ENCODE data around the gene AQP9. TPM values are rescaled to one million over a fixed set of nuclear protein-coding genes. Genes with fewer than 3 reads are reported as not detected.

Gene AQP9
- total and polyA plus RNA-seq, 12 donors = 0.22 to 2.8 (median 0.84) TPM; not detected in 1

- no peak overlapping the region for H3K4me3 ChIP-seq
- WGBS, 4 donors = 16 to 49% (median 26%) methylated on average over 3 of the region's 3 CpGs
- H3K36me3 ChIP-seq (replicated peaks in 1 of 2) = no peaks in the 10 kb centered on the region
- H3K27me3 ChIP-seq = no peaks in the 10 kb centered on the region
- DNase-seq = peak; percentile 38 to 72 (median 65)
- no peaks in the 10 kb centered on the region for H3K9me3 ChIP-seq (replicated peaks in 1 of 3)
- H3K27ac ChIP-seq = no peak overlapping the region
- intact Hi-C loops (cut with DNase I) = loop anchor here in 1 of 2 donors (10.0 kb wide), 1 partner anchor 543 kb away; no protein-coding TSS in a partner anchor
- H3K4me1 ChIP-seq (replicated peaks in 1 of 2) = no peaks in the 10 kb centered on the region
- TF ChIP-seq POLR2A (IDR thresholded peaks at IDR 0.05) (no peak), CTCF (IDR thresholded peaks at IDR 0.05) (peak; percentile 9 to 52 (median 50))
Observed at GRCh38 chr15:58221591-58222241, 83.5 kb downstream of the AQP9 start.

GRCh38 chr15:58222679-58223078 is 84.5 kb downstream of the AQP9 start:
- no peak overlapping the region for H3K4me3 ChIP-seq
- TF ChIP-seq CTCF (IDR thresholded peaks at IDR 0.05) = no peak
- no peak for TF ChIP-seq POLR2A (IDR thresholded peaks at IDR 0.05)
- no peak overlapping the region for H3K27ac ChIP-seq
- WGBS, 4 donors = 79 to 90% (median 87%) methylated on average over 2 of the region's 2 CpGs
- no peaks in the 10 kb centered on the region for H3K36me3 ChIP-seq (replicated peaks in 1 of 2)
- no peaks in the 10 kb centered on the region for H3K9me3 ChIP-seq (replicated peaks in 1 of 3)
- H3K27me3 ChIP-seq = no peaks in the 10 kb centered on the region
- H3K4me1 ChIP-seq (replicated peaks in 1 of 2) = no peaks in the 10 kb centered on the region
- intact Hi-C loops (cut with DNase I) = loop anchor here in 1 of 2 donors (10.0 kb wide), 1 partner anchor 542 kb away; no protein-coding TSS in a partner anchor
- no peak for DNase-seq

GRCh38 chr15:58223432-58223831 is 85.3 kb downstream of the AQP9 start:
- H3K27me3 ChIP-seq = no peaks in the 10 kb centered on the region
- H3K36me3 ChIP-seq (replicated peaks in 1 of 2) = no peaks in the 10 kb centered on the region
- no peak for DNase-seq
- H3K4me1 ChIP-seq (replicated peaks in 1 of 2) = no peaks in the 10 kb centered on the region
- no peak overlapping the region for H3K4me3 ChIP-seq
- 84 to 94% (median 92%) methylated on average over 3 of the region's 3 CpGs for WGBS, 4 donors
- TF ChIP-seq CTCF (IDR thresholded peaks at IDR 0.05) (no peak), POLR2A (IDR thresholded peaks at IDR 0.05) (no peak)
- intact Hi-C loops (cut with DNase I) = loop anchor here in 1 of 2 donors (10.0 kb wide), 1 partner anchor 541 kb away; no protein-coding TSS in a partner anchor
- H3K27ac ChIP-seq = no peak overlapping the region
- no peaks in the 10 kb centered on the region for H3K9me3 ChIP-seq (replicated peaks in 1 of 3)

- no peaks in the 10 kb centered on the region for H3K4me1 ChIP-seq (replicated peaks in 1 of 2)
- H3K36me3 ChIP-seq (replicated peaks in 1 of 2) = no peaks in the 10 kb centered on the region
- TF ChIP-seq CTCF (IDR thresholded peaks at IDR 0.05) (no peak), POLR2A (IDR thresholded peaks at IDR 0.05) (no peak)
- no peaks in the 10 kb centered on the region for H3K27me3 ChIP-seq
- intact Hi-C loops (cut with DNase I) = loop anchor here in 1 of 2 donors (10.0 kb wide), 1 partner anchor 541 kb away; no protein-coding TSS in a partner anchor
- DNase-seq = peak in 3 of 7 donors; percentile 22 to 52 (median 47)
- H3K27ac ChIP-seq = no peak overlapping the region
- WGBS, 4 donors = 54 to 78% (median 72%) methylated on average over 2 of the region's 2 CpGs
- no peak overlapping the region for H3K4me3 ChIP-seq
- H3K9me3 ChIP-seq (replicated peaks in 1 of 3) = no peaks in the 10 kb centered on the region
Observed at GRCh38 chr15:58224068-58224467, 85.9 kb downstream of the AQP9 start.
